ENCODE results near the gene BLVRA. TPM values are rescaled to one million over a fixed set of nuclear protein-coding genes. Genes with fewer than 3 reads are reported as not detected.

BLVRA gene
- total RNA-seq, 3 donors from 2014 or later = 56.9 to 80.6 (median 62.9) TPM

DNA sequence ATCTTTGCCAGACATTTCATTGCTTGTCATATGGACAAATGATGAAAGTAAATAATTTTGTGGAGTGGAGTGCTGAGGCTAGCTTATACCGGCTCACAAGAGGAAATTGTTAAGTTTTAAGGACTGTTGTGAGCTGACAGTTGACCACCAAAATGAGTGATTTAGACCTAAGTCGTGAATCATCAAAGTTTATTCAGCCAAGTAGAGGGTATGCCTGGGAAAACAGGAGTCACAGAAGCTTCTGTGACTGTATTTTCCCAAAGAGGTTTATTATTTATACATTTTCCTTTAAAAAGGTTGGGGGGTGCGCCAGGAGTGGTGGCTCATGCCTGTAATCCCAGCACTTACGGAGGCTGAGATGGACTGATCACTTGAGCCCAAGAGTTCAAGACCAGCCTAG, 89.0 kb downstream of the BLVRA start:
- Histone ChIP-seq H3K9me3 (no peaks in the 10 kb centered on the region), H3K36me3 (no peaks in the 10 kb centered on the region), H3K27me3 (no peaks in the 10 kb centered on the region), H3K27ac (no peak overlapping the region), H3K4me1 (no peaks in the 10 kb centered on the region), H3K4me3 (no peak overlapping the region)
- intact Hi-C loops (cut with DNase I; ENCODE audit: low total_unique reads) = no loop called here
- no peak for DNase-seq (ENCODE audit: low spot score in 2 of 2)
- TF ChIP-seq, protein P1, sequence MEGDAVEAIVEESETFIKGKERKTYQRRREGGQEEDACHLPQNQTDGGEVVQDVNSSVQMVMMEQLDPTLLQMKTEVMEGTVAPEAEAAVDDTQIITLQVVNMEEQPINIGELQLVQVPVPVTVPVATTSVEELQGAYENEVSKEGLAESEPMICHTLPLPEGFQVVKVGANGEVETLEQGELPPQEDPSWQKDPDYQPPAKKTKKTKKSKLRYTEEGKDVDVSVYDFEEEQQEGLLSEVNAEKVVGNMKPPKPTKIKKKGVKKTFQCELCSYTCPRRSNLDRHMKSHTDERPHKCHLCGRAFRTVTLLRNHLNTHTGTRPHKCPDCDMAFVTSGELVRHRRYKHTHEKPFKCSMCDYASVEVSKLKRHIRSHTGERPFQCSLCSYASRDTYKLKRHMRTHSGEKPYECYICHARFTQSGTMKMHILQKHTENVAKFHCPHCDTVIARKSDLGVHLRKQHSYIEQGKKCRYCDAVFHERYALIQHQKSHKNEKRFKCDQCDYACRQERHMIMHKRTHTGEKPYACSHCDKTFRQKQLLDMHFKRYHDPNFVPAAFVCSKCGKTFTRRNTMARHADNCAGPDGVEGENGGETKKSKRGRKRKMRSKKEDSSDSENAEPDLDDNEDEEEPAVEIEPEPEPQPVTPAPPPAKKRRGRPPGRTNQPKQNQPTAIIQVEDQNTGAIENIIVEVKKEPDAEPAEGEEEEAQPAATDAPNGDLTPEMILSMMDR (IDR thresholded peaks at IDR 0.05) = no peak
- no peak for TF ChIP-seq POLR2AphosphoS5 (IDR thresholded peaks at IDR 0.05)
- TF ChIP-seq POLR2A (IDR thresholded peaks at IDR 0.05) = no peak

DNA sequence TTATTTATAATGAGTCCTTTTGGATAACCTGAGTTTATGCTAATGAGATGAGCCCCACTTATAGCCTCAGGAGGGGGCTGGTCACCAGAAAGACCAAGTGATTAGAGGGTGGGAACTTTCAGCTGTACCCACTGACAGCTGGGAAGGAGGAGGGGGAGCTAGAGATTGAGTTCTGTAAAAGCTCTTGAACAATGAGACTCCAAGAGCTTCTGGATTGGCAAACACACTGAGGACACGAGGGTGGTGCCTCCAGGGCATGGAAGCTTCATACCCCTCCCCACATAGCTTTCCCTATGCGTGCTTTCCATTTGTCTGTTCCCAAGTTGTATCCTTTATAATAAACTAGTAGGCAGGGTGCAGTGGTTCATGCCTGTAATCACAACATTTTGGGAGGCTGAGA, 90.6 kb downstream of the BLVRA start:
- Histone ChIP-seq H3K27ac (no peak overlapping the region), H3K4me3 (no peak overlapping the region), H3K9me3 (no peaks in the 10 kb centered on the region), H3K4me1 (no peaks in the 10 kb centered on the region), H3K27me3 (no peaks in the 10 kb centered on the region), H3K36me3 (no peaks in the 10 kb centered on the region)
- no peak for DNase-seq (ENCODE audit: low spot score in 2 of 2)
- TF ChIP-seq POLR2A (IDR thresholded peaks at IDR 0.05) = no peak
- TF ChIP-seq, protein P1 (IDR thresholded peaks at IDR 0.05) = no peak
- no peak for TF ChIP-seq POLR2AphosphoS5 (IDR thresholded peaks at IDR 0.05)
- intact Hi-C loops (cut with DNase I; ENCODE audit: low total_unique reads) = no loop called here

DNA sequence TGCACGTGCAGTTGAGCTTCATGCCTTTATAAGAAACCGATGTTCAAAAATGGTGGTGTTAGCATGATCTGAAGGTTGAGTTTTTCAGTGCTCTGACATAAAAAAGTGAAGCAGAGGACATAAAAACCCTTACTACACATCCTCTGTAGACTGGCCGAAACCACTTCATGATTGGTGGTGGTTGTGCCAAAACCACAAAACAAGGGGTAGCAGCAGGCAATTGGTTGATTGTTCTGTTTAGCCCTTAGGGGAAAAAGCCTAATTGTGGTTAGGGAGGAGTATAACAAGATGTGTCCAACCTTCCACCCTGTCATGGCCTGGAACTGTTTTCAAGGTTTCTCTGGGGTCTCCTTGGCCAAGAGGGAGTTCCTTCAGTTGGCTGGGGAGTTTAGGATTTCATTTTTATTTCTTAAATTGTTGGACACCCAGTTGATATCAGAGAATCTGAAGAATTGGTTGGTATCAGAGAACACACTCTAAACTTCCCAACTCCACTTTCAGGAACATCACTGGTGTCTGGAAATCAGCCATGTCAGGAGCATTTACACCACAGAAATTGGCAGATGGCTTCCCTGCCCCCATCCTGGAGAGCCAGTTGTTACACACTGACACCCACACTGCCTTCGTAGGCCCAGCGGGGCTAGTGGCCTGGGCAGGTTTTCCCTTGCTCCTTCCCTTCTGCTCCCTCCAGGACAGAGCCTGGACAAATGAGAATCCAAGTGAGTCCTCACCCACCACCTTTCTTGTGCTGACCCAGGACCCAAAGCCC, 92.1 kb downstream of the BLVRA start:
- no peak for DNase-seq (ENCODE audit: low spot score in 2 of 2)
- intact Hi-C loops (cut with DNase I; ENCODE audit: low total_unique reads) = no loop called here

DNA sequence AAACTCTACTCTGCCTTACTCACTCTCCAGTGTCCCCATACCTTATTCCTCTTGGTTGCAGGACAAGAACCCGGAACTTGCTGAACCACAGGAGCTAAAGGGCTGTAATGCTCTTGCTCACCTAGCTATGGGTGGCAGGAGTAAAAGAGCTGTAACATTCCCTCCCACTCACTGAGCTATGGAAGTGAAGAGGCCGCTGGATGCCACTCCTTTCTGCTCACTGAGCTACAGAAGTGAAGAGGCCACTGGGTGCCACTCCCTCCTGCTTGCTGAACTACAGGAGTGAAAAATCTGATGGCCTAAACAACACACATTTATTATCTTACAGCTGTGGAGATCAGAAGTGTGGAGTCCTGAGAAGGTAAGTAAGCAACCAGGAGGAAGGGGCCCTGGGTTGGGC, 93.3 kb downstream of the BLVRA start:
- Histone ChIP-seq H3K9me3 (no peaks in the 10 kb centered on the region), H3K4me3 (no peak overlapping the region), H3K27me3 (no peaks in the 10 kb centered on the region), H3K36me3 (no peaks in the 10 kb centered on the region), H3K27ac (no peak overlapping the region), H3K4me1 (no peaks in the 10 kb centered on the region)
- TF ChIP-seq, protein P1 (IDR thresholded peaks at IDR 0.05) = no peak
- no peak for TF ChIP-seq POLR2A (IDR thresholded peaks at IDR 0.05)
- TF ChIP-seq POLR2AphosphoS5 (IDR thresholded peaks at IDR 0.05) = no peak
- intact Hi-C loops (cut with DNase I; ENCODE audit: low total_unique reads) = no loop called here
- DNase-seq (ENCODE audit: low spot score in 2 of 2) = no peak

More for the DNA sequence above, 92.1 kb downstream of the BLVRA start:
- Histone ChIP-seq H3K27ac (no peak overlapping the region), H3K4me3 (no peak overlapping the region), H3K4me1 (no peaks in the 10 kb centered on the region), H3K9me3 (no peaks in the 10 kb centered on the region), H3K27me3 (no peaks in the 10 kb centered on the region), H3K36me3 (no peaks in the 10 kb centered on the region)
- TF ChIP-seq, protein P1 (IDR thresholded peaks at IDR 0.05) = no peak
- no peak for TF ChIP-seq POLR2AphosphoS5 (IDR thresholded peaks at IDR 0.05)
- no peak for TF ChIP-seq POLR2A (IDR thresholded peaks at IDR 0.05)

DNA sequence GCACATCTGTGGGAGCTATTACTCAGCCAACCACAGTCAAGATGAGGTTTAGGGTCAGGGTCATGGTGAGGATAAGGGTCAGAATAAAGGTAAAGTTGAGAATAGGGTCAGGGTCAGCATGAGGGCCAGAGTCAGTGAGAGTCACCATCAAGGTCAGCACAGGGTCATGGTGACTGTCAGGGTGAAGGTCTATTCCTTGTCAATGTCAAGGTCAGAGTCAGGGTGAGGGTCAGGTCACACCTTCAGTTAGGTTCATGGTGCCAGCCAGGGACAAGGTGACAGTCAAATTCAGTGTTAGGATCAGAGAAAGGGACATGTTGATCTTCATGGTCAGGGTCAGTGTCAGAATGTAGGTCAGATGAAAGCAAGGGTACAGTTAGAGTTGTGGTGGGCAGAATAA, 96.7 kb downstream of the BLVRA start:
- no peak for DNase-seq (ENCODE audit: low spot score in 2 of 2)
- Histone ChIP-seq H3K36me3 (no peaks in the 10 kb centered on the region), H3K4me1 (no peaks in the 10 kb centered on the region), H3K9me3 (no peaks in the 10 kb centered on the region), H3K4me3 (no peak overlapping the region), H3K27me3 (no peaks in the 10 kb centered on the region), H3K27ac (no peak overlapping the region)
- TF ChIP-seq POLR2AphosphoS5 (IDR thresholded peaks at IDR 0.05) (no peak), POLR2A (IDR thresholded peaks at IDR 0.05) (no peak)
- TF ChIP-seq, protein P1 (IDR thresholded peaks at IDR 0.05) = no peak
- intact Hi-C loops (cut with DNase I; ENCODE audit: low total_unique reads) = no loop called here
